ENCODE measurements around the gene AR.

DNA sequence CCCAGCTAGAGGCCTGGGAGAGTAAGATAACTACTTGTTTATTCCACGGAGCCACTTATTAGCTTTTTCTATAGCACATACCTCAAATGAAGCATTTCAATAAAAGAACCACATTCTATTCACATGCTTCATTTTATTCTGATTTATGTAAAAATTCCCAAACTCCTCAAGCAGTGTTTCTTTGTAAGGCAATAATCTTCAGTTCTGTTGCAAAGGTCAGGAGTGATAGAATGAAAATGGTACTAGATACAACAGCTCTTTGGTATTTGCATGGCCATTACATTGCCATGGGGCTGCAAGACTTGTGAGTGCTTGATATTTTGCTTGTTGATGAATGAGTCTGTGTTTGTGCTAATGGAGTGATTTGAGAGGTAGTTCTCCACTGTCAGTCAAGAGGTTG, 39.4 kb downstream of the AR start:
- TF ChIP-seq CTCF (conservative IDR thresholded peaks at IDR 0.05 in 1 of 2, IDR thresholded peaks at IDR 0.05 in 1 of 2; ENCODE audit: extremely low read depth in 1 of 2, insufficient read depth in 1 of 2, low read depth in 1 of 2, low read length in 2 of 2), result no peak
- TF ChIP-seq EZH2 (IDR thresholded peaks at IDR 0.05; ENCODE audit: borderline replicate concordance, low read length), result no peak
